ENCODE measurements around the gene PLAC9.

DNA sequence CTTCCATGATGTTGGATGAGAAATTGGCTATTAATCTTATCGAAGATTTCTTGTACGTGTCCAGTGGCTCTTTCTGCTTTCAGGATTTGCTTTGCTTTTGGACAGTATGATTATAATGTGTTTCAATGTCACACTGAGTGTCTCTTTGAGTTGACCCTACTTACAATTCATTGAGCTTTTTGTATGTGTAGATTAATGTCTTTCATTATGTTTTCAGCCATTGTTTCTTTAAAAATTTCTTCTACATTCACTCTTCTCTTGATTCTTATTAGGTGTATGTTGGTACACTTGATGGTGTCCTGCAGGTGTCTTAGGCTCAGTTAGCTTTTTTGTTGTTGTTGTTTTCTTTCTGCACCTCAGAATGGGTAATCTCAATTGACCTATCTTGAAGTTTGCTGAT, 16.6 kb downstream of the PLAC9 start:
- TF ChIP-seq, protein P1, sequence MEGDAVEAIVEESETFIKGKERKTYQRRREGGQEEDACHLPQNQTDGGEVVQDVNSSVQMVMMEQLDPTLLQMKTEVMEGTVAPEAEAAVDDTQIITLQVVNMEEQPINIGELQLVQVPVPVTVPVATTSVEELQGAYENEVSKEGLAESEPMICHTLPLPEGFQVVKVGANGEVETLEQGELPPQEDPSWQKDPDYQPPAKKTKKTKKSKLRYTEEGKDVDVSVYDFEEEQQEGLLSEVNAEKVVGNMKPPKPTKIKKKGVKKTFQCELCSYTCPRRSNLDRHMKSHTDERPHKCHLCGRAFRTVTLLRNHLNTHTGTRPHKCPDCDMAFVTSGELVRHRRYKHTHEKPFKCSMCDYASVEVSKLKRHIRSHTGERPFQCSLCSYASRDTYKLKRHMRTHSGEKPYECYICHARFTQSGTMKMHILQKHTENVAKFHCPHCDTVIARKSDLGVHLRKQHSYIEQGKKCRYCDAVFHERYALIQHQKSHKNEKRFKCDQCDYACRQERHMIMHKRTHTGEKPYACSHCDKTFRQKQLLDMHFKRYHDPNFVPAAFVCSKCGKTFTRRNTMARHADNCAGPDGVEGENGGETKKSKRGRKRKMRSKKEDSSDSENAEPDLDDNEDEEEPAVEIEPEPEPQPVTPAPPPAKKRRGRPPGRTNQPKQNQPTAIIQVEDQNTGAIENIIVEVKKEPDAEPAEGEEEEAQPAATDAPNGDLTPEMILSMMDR (IDR thresholded peaks at IDR 0.05; ENCODE audit: low read length): no peak
- no peak for TF ChIP-seq EZH2 (optimal IDR thresholded peaks at IDR 0.05; ENCODE audit: low read depth, low read length)

All from MM.1S (cell line).